PFSK-1 (cell line): Measurements from ENCODE around the gene NUP160.

Experiments
- POLR2AphosphoS5 ChIP-seq: IDR thresholded peaks from 2 replicates; pipeline ENCODE4 v1.6.1; 2012; ENCODE audit warnings: low read depth, mild to moderate bottlenecking, control low read depth, low read length, moderate library complexity
- SIN3A ChIP-seq: IDR thresholded peaks from 2 replicates; pipeline ENCODE4 v1.6.1; 2012; ENCODE audit warnings: mild to moderate bottlenecking, low read length, moderate library complexity, borderline replicate concordance; ENCODE audit not compliant: insufficient read depth

DNA sequence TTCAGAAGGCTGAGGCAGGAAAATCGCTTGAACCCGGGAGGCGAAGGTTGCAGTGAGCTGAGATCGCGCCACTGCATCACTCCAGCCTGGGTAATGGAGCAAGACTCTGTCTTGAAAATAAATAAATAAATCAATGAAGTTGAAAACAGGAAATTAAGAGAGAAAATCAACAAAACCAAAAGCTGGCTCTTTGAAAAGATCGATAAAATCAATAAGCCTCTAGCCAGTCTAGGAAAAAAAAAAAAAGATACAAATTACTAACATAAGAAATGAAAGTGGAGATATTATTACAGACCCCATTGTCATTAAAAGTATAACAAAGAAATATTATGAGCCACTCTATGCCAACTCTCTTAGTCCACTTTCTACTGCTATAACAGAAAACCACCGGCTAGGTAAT, 48.0 kb upstream of the NUP160 start:
- TF ChIP-seq POLR2AphosphoS5, result no peak
- TF ChIP-seq SIN3A, result no peak
